NCI-H2196 treated with DMSO at 0.1 percent for 48 hours (cell line): ENCODE data around the gene UQCR11.
A peak's percentile ranks its signal among the peaks of the same experiment; 100 is the strongest.

Experiments
- DNase-seq: peaks from one replicate; lab custom pipeline; 2025; ENCODE audit not compliant: unreplicated experiment; lab: John Stamatoyannopoulos, UW

The UQCR11 gene

GRCh38 chr19:1571358-1571757, 33.9 kb downstream of the UQCR11 start:
- no peak for DNase-seq

DNA sequence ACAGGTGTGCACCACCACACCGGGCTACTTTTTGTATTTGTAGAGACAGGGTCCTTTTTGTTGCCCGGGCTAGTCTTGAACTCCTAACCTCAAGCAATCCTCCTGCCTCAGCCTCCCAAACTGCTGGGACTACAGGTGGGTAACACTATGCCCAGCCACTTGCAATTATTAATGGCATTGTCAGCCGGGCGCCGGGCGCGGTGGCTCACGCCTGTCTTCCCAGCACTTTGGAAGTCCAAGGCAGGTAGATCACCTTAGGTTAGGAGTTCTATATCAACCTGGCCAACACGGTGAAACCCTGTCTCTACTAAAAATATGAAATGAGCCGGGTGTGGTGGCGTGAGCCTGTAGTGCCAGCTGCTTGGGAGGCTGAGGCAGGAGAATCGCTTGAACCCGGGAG, 34.4 kb downstream of the UQCR11 start:
- DNase-seq: no peak

DNA sequence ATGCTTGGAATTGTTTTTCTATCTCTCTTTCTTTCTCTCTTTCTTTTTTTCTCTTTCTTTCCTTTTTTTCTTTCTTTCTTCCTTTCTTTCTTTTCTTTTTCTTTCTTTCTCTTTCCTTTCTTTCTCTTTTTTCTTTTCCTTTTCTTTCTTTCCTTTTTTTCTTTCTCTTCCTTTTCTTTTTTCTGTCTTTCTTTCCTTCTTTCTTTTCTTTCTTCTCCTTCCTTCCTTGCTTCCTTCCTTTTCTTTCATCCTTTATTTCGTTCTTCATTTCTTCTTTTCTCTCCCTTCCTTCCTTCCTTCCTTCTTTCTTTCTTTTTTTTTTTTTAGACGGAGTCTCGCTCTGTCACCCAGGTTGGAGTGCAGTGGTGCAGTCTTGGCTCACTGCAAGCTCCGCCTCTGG, 35.3 kb downstream of the UQCR11 start:
- DNase-seq: no peak

GRCh38 chr19:1568320-1569019, 36.8 kb downstream of the UQCR11 start, which contains the start of gene MEX3D:
TSS of gene MEX3D (minus strand) at chr19:1568325. CDS start at chr19:1568058, 267 bp downstream.
- DNase-seq: peak; percentile 68

DNA sequence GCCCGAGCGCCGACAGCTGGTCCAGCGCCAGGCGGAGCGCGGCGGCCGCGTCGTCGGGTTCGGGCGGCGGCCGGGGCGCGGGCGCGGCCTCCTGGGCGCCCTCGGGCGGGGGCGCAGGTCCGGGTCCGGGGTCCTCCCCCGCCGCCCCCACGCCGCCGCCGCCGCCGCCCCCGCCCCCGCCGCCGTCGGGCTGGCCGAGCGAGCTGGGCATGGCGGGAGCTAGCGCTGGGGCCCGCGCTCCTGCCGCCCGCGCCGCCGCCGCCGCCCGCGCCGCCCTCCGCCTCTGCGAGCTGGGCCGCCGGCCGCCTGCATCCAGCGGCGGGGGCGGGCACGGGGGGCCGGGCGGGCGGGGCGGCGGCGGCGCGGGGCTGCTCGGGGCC, 37.4 kb downstream of the UQCR11 start:
- DNase-seq: no peak

GRCh38 chr19:1567116-1567847, 38.0 kb downstream of the UQCR11 start:
- no peak for DNase-seq

DNA sequence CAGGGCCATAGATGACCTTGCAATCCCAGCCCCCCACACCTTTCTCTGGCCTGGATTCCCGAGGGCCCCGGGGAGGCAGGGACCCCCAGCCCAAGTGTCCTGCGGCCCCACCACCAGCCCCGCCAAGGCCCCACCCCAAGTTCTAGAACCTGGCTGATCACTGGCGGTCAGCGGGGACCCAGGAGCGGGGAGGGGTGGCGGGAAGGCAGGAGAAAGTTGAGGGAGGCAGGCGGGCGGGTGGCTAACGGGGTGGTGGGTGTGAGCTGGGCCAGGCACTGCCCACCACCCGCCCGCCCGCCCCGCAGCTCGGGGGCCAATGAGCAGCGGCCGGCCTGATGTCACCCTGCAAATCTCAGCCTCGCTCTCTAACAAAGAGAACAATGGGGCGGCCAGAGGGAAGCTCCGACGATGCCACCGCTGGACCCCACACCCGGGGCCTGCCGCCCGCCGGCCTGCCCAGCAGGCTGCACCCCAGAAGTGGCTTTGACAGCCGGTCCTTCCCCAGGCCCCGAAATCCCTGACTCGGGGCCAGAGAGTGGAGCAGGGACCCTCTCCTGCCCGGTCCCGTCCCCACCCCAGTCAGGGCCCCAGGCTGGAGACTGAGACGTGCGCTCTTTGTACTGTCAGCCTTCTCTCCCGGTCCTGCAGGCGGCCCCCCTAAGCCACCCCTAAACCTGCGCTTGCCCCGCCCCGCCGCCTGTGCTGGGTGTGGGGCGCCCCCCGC, 38.7 kb downstream of the UQCR11 start:
- peak; percentile 30 for DNase-seq

GRCh38 chr19:1563251-1563650, 42.0 kb downstream of the UQCR11 start:
- DNase-seq: no peak

DNA sequence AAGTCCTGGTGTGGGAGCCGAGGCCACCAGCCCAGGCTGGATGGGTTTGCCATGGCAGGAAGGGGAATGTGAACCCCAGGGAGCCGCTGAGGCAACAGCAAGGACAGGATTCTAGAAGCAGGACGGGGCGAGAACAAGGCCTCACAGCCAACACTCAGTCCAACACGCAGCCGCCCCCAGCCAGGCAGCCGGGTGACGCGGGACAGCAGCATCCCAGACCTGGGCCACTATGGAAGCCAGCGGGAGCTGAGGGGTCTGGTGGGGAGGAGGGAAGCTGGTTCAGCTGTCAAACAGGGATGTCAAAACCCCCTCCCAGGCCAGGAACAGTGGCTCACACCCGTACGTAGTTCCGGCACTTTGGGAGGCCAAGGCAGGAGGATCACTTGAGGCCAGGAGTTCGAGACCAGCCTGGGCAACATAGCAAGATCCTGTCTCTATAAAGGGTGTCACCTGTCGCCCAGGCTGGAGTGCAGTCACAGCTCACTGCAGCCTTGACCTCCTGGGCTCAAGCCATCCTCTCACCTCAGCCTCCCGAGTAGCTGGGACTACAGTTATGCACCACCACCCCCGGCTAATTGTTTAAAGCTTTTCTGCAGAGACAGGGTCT, 43.9 kb downstream of the UQCR11 start:
- DNase-seq: no peak

DNA sequence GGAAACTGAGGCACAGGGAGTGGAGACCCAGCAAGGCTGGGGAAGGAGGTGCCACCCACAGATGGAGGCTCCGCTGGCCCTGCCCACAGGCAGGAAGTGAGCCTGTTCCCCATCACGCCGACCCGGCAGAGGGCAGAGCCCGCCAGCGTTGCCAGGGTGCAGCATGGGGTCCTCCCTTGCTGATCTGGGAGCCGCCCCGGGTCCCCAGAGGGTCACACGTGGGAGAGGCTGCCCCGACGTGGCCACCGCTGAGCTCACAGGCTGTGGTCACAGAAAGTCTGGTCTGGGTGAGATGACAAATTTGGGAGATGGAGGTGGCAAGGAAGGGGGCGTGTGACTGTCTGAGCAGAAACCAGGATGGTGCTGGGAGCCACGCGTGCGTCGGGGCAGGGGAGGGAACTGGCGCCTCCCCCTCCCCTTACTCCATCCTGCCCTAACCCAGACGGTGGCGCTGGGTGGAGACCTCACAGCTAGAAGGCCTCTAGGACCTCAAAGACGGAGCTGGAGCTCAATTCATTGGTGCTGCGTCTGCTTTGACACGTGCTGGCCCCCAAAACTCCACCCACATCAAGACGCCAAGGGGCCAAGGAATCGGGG, 44.9 kb downstream of the UQCR11 start:
- no peak for DNase-seq

DNA sequence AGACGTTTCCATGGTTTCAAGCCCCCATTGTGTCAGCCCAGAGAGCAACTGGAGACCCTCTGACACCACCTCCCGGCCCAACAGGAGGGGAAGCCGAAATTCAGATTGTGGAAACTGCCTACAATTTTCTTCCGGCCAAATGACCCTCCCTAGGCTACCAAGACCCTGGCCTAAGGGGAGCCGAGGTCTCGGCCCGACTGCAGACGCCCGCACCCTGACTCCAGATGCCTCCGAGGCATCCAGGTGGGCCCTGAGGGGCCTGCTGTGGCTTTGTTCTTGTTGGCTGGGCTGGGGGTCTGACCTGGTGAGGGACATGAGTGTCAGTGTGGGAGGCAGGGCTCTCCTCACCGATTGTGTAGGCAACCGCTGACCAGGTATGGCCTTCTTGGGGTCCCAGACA, 46.7 kb downstream of the UQCR11 start:
- DNase-seq: no peak

GRCh38 chr19:1556390-1557070, 48.7 kb downstream of the UQCR11 start:
- no peak for DNase-seq

- DNase-seq: no peak
These were observed 49.5 kb downstream of the UQCR11 start for GRCh38 chr19:1555487-1556389.

DNA sequence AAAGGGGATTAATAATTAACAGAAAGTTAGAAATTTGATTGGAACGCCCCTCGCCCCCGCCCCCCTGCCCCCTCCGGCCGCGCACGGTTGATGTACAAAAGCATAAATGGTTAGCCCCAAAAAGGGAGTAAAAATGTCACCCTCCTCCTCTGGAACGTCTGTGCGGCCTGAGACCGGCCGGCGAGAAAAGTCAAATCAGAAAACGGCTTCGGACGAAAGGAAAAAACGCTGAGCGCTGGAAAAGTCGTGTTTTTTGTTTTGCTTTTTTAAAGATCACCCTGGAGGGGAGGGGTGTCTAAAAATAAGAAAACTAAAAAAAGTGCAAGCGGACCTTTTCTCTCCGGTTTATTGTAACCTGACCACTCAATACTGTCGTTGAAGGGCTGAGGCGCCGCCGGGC, 50.3 kb downstream of the UQCR11 start:
- DNase-seq: no peak

GRCh38 chr19:1553415-1553814, 51.8 kb downstream of the UQCR11 start:
- DNase-seq: no peak

DNA sequence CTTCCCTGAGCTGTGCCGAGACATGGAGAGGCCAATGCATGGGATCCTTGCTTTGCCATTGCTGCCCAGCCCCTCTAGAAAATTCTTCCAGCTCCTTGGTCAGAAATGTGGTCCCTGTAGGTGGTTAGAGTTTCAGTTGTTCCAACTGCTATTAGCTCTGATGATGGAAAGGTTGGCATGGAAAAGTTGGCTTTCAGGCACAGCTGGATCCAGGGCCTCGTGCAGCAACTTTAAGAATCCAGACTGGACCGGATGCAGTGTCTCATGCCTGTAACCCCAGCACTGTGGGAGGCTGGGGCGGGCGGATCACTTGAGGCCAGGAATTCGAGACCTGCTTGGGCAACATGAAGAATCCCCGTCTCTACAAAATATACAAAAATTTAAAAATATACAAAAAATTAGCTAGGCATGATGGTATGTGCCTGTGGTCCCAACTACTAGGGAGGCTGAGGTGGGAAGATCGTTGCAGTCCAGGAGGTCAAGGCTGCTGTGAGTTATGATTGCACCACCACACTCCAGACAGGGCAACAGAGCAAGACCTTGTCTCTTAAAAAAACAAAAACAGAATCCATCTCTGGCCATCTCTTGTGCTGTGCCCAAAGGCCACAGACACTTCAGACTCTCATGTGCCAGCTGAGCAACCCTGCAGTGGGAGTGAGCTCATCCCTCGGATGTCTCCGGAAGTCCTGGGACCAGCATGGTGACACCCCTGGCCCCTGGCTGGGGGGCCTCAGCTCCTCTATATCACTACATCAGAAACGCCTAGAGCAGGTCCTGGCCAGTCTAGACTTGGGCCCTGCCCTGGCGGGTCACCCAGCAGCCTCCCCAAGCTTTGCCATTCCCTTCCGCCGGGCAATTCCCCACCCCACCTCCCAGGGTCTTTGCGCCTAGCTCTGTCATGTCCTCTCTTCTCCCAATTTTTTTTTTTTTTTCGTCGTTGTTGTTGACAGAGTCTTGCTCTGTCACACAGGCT, 53.9 kb downstream of the UQCR11 start:
- no peak for DNase-seq

GRCh38 chr19:1549332-1549945, 55.8 kb downstream of the UQCR11 start:
- no peak for DNase-seq
